KMS-11 (cell line): ENCODE results near the gene PTPRT.

Source experiments
- H2AFZ ChIP-seq: fragments of 200-600 bp; sonication (generic); 2 replicates; pipeline ENCODE4 v1.6.1; 2016; ENCODE audit warnings: antibody characterized with exemption, mixed run types, low read depth
- H3K27ac ChIP-seq: fragments of 200-600 bp; sonication (generic); 2 replicates; pipeline ENCODE4 v1.6.1; 2016; ENCODE audit warnings: mild to moderate bottlenecking, mixed run types
- H3K27me3 ChIP-seq: fragments of 200-600 bp; sonication (generic); 2 replicates; pipeline ENCODE4 v1.6.1; 2017; ENCODE audit warnings: mild to moderate bottlenecking, low read depth, mixed run types, moderate library complexity; ENCODE audit not compliant: insufficient read depth
- H3K36me3 ChIP-seq: fragments of 200-600 bp; sonication (generic); 2 replicates; pipeline ENCODE4 v1.6.1; 2017; ENCODE audit warnings: mild to moderate bottlenecking, mixed run types; ENCODE audit not compliant: insufficient read depth
- H3K4me1 ChIP-seq: fragments of 200-600 bp; sonication (generic); 2 replicates; pipeline ENCODE4 v1.6.1; 2016; ENCODE audit warnings: mild to moderate bottlenecking, low read depth, mixed run types; ENCODE audit not compliant: poor library complexity, severe bottlenecking
- H3K4me2 ChIP-seq: fragments of 200-600 bp; sonication (generic); 2 replicates; pipeline ENCODE4 v1.7.0; 2016; ENCODE audit warnings: mild to moderate bottlenecking, mixed run types
- H3K4me3 ChIP-seq: fragments of 200-600 bp; sonication (generic); IDR thresholded peaks from 2 replicates; pipeline ENCODE4 v1.6.1; 2017; ENCODE audit warnings: low read depth, low read length, mixed read lengths; ENCODE audit not compliant: insufficient read depth
- H3K79me2 ChIP-seq: fragments of 200-600 bp; sonication (generic); 2 replicates; pipeline ENCODE4 v1.6.1; 2016; ENCODE audit warnings: low read depth, mixed run types; ENCODE audit not compliant: insufficient read depth
- H3K9ac ChIP-seq: fragments of 200-600 bp; sonication (generic); 2 replicates; pipeline ENCODE4 v1.6.1; 2016; ENCODE audit warnings: mild to moderate bottlenecking, mixed run types
- H4K20me1 ChIP-seq: fragments of 200-600 bp; sonication (generic); 2 replicates; pipeline ENCODE4 v1.6.1; 2016; ENCODE audit warnings: mild to moderate bottlenecking, mixed run types; ENCODE audit not compliant: insufficient read depth
- TF ChIP-seq, protein P1 (sequence below): fragments of 200-600 bp; sonication (generic); conservative IDR thresholded peaks from 2 replicates; pipeline ENCODE4 v1.6.1; 2017; ENCODE audit warnings: low read depth, mild to moderate bottlenecking, antibody characterized with exemption, low read length, moderate library complexity, mixed read lengths

PTPRT gene

DNA sequence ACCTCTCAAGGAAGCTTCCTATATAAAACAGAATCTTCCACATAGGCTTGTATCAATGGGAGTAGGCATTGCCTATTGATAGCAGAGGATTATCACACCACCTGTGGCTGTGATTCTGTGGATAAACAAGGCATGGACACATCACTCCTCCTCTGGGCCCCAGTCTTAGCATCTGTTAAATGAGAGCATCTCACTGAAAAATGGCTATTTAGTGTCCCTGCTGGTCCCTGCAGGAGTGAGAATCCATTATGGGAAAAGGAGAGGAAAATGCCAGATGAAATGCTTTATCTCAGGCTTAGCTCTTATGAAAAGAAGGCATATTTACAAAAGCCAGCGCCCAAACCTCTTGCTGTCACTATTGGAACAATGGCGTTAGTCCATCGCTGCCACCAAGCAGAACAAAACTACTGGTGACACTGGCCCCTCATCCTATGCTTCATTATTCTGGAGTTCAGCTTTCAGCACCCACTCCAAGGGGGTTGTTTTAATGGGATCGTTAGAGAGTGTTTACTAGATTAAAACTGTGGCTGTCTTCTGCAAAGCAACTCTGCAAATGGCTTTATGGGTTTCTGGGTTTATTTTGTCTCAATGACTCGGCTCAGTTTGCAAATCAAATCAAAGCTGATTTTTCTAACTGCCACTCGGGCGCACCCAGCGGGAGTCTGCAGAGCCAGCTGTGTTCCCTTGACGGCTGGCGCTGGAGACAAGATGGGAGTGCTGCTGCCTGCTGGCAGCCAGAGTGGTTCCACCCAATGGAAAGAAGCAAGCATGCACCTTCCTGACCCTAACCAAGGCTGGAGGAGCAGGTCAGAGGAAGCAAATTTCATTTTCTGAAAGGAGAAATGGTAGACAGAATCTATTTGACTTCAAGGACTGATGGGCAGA lies 912.7 kb downstream of the PTPRT start:
- H3K4me1 ChIP-seq = no peaks in the 10 kb centered on the region
- H4K20me1 ChIP-seq = no peaks in the 10 kb centered on the region
- H3K27ac ChIP-seq = no peak overlapping the region
- TF ChIP-seq, protein P1, sequence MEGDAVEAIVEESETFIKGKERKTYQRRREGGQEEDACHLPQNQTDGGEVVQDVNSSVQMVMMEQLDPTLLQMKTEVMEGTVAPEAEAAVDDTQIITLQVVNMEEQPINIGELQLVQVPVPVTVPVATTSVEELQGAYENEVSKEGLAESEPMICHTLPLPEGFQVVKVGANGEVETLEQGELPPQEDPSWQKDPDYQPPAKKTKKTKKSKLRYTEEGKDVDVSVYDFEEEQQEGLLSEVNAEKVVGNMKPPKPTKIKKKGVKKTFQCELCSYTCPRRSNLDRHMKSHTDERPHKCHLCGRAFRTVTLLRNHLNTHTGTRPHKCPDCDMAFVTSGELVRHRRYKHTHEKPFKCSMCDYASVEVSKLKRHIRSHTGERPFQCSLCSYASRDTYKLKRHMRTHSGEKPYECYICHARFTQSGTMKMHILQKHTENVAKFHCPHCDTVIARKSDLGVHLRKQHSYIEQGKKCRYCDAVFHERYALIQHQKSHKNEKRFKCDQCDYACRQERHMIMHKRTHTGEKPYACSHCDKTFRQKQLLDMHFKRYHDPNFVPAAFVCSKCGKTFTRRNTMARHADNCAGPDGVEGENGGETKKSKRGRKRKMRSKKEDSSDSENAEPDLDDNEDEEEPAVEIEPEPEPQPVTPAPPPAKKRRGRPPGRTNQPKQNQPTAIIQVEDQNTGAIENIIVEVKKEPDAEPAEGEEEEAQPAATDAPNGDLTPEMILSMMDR = no peak
- no peak overlapping the region for H3K4me2 ChIP-seq
- H2AFZ ChIP-seq = no peak overlapping the region
- no peak overlapping the region for H3K4me3 ChIP-seq
- H3K9ac ChIP-seq = no peak overlapping the region
- H3K79me2 ChIP-seq = no peaks in the 10 kb centered on the region
- no peaks in the 10 kb centered on the region for H3K27me3 ChIP-seq
- H3K36me3 ChIP-seq = no peaks in the 10 kb centered on the region

DNA sequence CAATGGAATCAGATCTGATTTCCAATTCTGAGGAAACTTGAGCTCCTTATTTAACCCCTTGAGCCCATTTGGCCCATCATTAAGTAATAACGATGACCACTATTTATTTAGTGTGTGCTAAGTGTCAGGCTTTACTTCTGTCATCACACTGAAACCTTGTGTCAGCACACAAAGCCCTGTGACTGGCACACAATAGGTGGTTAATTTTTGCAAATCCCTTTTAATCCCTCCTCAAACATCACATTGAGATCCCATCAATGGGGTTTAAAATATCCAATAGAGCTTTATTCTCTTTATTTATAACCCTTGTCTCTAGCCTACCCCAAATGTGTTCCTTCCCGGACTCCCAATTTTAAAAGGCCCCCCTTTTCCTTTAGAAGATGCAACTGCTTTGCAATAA lies 914.7 kb downstream of the PTPRT start:
- Histone ChIP-seq H3K27ac (no peak overlapping the region), H3K4me1 (no peaks in the 10 kb centered on the region)

DNA sequence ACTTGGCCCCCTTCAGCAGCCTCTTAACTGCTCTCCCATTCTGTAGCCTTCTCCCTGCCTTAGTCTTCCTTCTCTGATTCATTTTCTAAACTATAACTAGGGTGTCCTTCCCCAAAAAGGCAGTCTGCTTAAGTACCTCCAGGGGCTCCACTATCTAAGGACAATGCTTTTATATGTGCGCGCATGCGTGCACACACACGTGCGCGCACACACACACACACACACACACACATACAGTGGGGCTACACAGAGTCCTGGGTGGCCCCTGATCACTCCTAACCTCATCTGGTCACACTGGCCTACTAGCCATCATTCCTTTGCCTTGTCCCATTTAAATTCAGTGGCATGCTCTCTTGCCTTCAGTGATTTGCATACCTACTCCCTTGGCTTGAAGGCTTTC lies 917.2 kb downstream of the PTPRT start:
- H3K36me3 ChIP-seq = no peaks in the 10 kb centered on the region
- no peaks in the 10 kb centered on the region for H4K20me1 ChIP-seq
- H2AFZ ChIP-seq = no peak overlapping the region
- H3K4me3 ChIP-seq = no peak overlapping the region
- no peaks in the 10 kb centered on the region for H3K79me2 ChIP-seq
- no peaks in the 10 kb centered on the region for H3K4me1 ChIP-seq
- H3K27me3 ChIP-seq = no peaks in the 10 kb centered on the region
- H3K9ac ChIP-seq = no peak overlapping the region
- H3K4me2 ChIP-seq = no peak overlapping the region
- TF ChIP-seq, protein P1 = no peak
- H3K27ac ChIP-seq = no peak overlapping the region

More for the DNA sequence above, 914.7 kb downstream of the PTPRT start:
- no peak overlapping the region for H3K9ac ChIP-seq
- H3K79me2 ChIP-seq = no peaks in the 10 kb centered on the region
- TF ChIP-seq, protein P1 = no peak
- H2AFZ ChIP-seq = no peak overlapping the region
- H3K27me3 ChIP-seq = no peaks in the 10 kb centered on the region
- H3K36me3 ChIP-seq = no peaks in the 10 kb centered on the region
- H4K20me1 ChIP-seq = no peaks in the 10 kb centered on the region
- no peak overlapping the region for H3K4me2 ChIP-seq
- no peak overlapping the region for H3K4me3 ChIP-seq

DNA sequence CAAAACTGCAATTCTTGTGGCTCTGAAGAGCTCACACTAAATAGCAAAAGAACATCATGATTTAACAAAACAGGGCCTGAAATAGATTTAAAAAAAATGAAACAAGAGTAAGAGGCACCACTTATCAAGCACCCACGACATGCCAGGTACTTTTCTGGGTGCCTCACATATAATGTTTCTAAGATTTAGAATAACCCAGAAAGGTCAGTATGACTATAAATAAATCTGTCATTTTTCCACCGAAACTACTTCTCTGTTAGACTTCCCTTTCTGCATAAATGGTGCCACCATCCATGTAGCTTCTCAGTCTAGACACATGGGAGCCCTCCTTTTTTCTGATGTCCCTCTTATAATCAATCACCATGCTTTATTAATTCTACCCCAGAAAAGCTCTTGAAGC lies 919.2 kb downstream of the PTPRT start:
- H4K20me1 ChIP-seq = no peaks in the 10 kb centered on the region
- no peak overlapping the region for H3K9ac ChIP-seq
- no peak overlapping the region for H3K4me2 ChIP-seq
- H3K27ac ChIP-seq = no peak overlapping the region
- H3K36me3 ChIP-seq = no peaks in the 10 kb centered on the region
- no peak overlapping the region for H2AFZ ChIP-seq
- H3K79me2 ChIP-seq = no peaks in the 10 kb centered on the region
- H3K4me1 ChIP-seq = no peaks in the 10 kb centered on the region
- TF ChIP-seq, protein P1 = no peak
- H3K4me3 ChIP-seq = no peak overlapping the region
- no peaks in the 10 kb centered on the region for H3K27me3 ChIP-seq
